Karpas-422 (cell line): ENCODE measurements around the gene EEIG1. TPM values are rescaled to one million over a fixed set of nuclear protein-coding genes. Genes with fewer than 3 reads are reported as not detected.

Experiments used
- DNase-seq: peaks from one replicate; pipeline ENCODE4 v3.0.0-alpha.2; 2015
- H2AFZ ChIP-seq: fragments of 200-600 bp; sonication (generic); 2 replicates; pipeline ENCODE4 v1.6.1; 2014; ENCODE audit warnings: antibody characterized with exemption, low read length, mixed read lengths
- H3K27ac ChIP-seq: fragments of 200-600 bp; sonication (generic); 2 replicates; pipeline ENCODE4 v1.5.1; 2014; ENCODE audit warnings: mild to moderate bottlenecking, low read length, moderate library complexity
- H3K27me3 ChIP-seq: fragments of 200-600 bp; sonication (generic); 2 replicates; pipeline ENCODE4 v1.6.1; 2014; ENCODE audit warnings: low read length, mixed read lengths
- H3K36me3 ChIP-seq: fragments of 200-600 bp; sonication (generic); 2 replicates; pipeline ENCODE4 v1.6.1; 2014; ENCODE audit warnings: low read length, mixed read lengths; ENCODE audit not compliant: insufficient read depth
- H3K4me1 ChIP-seq: fragments of 200-600 bp; sonication (generic); 2 replicates; pipeline ENCODE4 v1.6.1; 2014; ENCODE audit warnings: mild to moderate bottlenecking, low read length, mixed read lengths
- H3K4me2 ChIP-seq: fragments of 200-600 bp; sonication (generic); 2 replicates; pipeline ENCODE4 v1.6.1; 2014; ENCODE audit warnings: low read length, low read depth, mild to moderate bottlenecking; ENCODE audit not compliant: poor library complexity, severe bottlenecking
- H3K4me3 ChIP-seq: fragments of 200-600 bp; sonication (generic); 2 replicates; pipeline ENCODE4 v1.5.1; 2014; ENCODE audit warnings: mild to moderate bottlenecking, antibody characterized with exemption, low read length, mixed read lengths
- H3K79me2 ChIP-seq: fragments of 200-600 bp; sonication (generic); 2 replicates; pipeline ENCODE4 v1.6.1; 2014; ENCODE audit warnings: mild to moderate bottlenecking, low read length, mixed read lengths
- H3K9ac ChIP-seq: fragments of 200-600 bp; sonication (generic); 2 replicates; pipeline ENCODE4 v1.6.0; 2014; ENCODE audit warnings: low read length
- H3K9me2 ChIP-seq: fragments of 200-600 bp; sonication (generic), shearing (Covaris generic); replicated peaks from 2 replicates; pipeline ENCODE4 v1.6.0; 2014; ENCODE audit warnings: mild to moderate bottlenecking, low read length, moderate library complexity; ENCODE audit not compliant: insufficient read depth
- H3K9me3 ChIP-seq: fragments of 300-700, 200-600 bp; sonication (generic); 2 replicates; pipeline ENCODE4 v1.6.1; 2014; ENCODE audit warnings: low read length, mixed read lengths
- H4K20me1 ChIP-seq: fragments of 200-600 bp; sonication (generic); 2 replicates; pipeline ENCODE4 v1.6.1; 2014; ENCODE audit warnings: mild to moderate bottlenecking, antibody characterized with exemption, low read length, low read depth; ENCODE audit not compliant: insufficient read depth
- total RNA-seq: library from RNA; depleted of rRNA; stranded (reverse); fragments of >200 nt; shearing (Covaris generic); gene quantifications from 2 replicates; pipeline ENCODE4 v1.2.3, GENCODE V29; 2014; ENCODE audit warnings: low replicate concordance

The EEIG1 gene
- total RNA-seq, 1 experiment from 2014 or later: 6.9 TPM

DNA sequence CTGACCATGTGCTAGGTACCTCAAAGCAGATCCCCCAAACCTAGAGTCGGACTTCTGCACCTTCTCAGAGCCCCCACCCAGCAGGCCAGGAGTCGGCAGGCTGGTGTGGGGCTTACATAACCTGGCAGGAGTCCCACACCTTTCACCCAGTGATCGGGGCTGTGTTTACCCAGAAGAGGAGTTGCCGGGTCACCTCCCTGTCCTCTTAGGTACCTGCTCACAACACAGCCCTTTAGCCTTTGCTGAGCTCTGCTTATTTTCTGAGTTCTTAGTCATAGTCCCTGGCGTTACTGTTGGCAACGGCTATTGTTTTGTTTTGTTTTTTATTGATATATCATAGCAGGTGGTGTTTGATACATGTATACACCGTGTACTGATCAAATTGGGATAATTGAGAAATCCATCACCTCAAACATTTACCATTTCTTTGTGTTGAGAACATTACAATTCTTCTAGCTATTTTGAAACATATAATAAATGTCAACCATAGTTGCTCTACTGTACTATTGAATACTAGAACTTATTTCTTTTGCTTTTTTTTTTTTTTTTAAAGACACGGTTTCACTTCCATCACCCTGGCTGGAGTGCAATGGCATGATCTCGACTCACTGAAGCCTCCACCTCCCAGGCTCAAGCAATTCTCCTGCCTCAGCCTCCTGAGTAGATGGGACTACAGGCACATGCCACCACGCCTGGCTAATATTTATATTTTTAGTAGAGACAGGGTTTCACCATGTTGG is 10.4 kb upstream of the EEIG1 start:
- no peaks in the 10 kb centered on the region for H4K20me1 ChIP-seq
- no peaks in the 10 kb centered on the region for H3K9me3 ChIP-seq
- H3K9me2 ChIP-seq: no peaks in the 10 kb centered on the region
- H3K4me3 ChIP-seq: no peak overlapping the region
- H3K27me3 ChIP-seq: no peaks in the 10 kb centered on the region
- no peak overlapping the region for H3K9ac ChIP-seq
- DNase-seq: peak; percentile 42
- no peaks in the 10 kb centered on the region for H3K79me2 ChIP-seq
- H3K4me1 ChIP-seq: no peaks in the 10 kb centered on the region
- no peaks in the 10 kb centered on the region for H3K36me3 ChIP-seq
- H3K27ac ChIP-seq: no peak overlapping the region
- no peak overlapping the region for H2AFZ ChIP-seq
- no peak overlapping the region for H3K4me2 ChIP-seq

DNA sequence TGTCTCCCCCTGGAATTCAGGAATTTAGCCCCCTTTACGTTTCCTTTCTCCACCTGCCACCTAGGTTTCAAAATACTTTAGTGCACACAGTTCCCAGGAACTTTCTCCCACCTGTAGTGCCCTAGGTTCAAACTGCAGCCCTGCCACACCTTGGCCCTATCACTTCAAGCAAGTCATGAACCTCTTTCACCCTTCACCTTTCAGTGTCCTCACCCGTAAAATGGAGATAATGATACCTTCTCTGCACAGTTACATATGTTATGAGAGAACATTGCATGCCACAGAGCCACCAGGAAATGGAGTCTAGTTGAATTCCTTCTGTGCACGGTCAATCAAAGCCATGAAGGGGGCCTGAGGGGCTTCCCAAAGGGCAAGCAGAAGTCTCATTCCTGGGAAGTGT is 9.8 kb upstream of the EEIG1 start:
- Histone ChIP-seq H3K36me3 (no peaks in the 10 kb centered on the region), H3K27ac (no peak overlapping the region), H4K20me1 (no peaks in the 10 kb centered on the region), H3K4me3 (no peak overlapping the region), H3K4me1 (no peaks in the 10 kb centered on the region), H2AFZ (no peak overlapping the region), H3K79me2 (no peaks in the 10 kb centered on the region), H3K9me3 (no peaks in the 10 kb centered on the region), H3K9ac (no peak overlapping the region), H3K27me3 (no peaks in the 10 kb centered on the region), H3K9me2 (no peaks in the 10 kb centered on the region), H3K4me2 (no peak overlapping the region)
- peak; percentile 37 for DNase-seq

DNA sequence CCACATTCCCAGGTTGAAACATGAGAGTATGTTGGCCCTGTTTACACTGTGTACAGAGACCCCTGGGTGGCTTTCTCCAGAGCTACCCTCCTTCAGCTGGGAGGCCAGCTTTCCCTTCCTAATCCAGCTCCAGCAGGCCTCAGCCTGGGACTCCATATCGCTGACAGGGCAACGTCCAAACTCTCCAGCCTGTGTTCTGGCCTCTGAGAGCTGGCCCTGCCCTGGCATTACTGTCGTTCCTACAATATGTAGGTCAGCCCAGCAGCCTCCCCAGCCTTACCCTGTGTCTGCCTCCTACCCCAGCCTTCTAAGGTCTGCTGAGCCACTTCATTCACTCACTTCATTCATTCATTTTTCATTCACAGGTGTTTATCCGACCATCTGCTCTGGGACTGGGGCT is 8.3 kb upstream of the EEIG1 start:
- no peak for DNase-seq
- no peaks in the 10 kb centered on the region for H4K20me1 ChIP-seq
- no peaks in the 10 kb centered on the region for H3K79me2 ChIP-seq
- H3K36me3 ChIP-seq: no peaks in the 10 kb centered on the region
- no peak overlapping the region for H3K4me3 ChIP-seq
- H3K9me2 ChIP-seq: no peaks in the 10 kb centered on the region
- H3K9me3 ChIP-seq: no peaks in the 10 kb centered on the region
- no peak overlapping the region for H3K9ac ChIP-seq
- H3K4me2 ChIP-seq: no peak overlapping the region
- peaks cover 7% of the 10 kb centered on the region for H3K4me1 ChIP-seq
- no peak overlapping the region for H3K27ac ChIP-seq
- H3K27me3 ChIP-seq: no peaks in the 10 kb centered on the region
- no peak overlapping the region for H2AFZ ChIP-seq

DNA sequence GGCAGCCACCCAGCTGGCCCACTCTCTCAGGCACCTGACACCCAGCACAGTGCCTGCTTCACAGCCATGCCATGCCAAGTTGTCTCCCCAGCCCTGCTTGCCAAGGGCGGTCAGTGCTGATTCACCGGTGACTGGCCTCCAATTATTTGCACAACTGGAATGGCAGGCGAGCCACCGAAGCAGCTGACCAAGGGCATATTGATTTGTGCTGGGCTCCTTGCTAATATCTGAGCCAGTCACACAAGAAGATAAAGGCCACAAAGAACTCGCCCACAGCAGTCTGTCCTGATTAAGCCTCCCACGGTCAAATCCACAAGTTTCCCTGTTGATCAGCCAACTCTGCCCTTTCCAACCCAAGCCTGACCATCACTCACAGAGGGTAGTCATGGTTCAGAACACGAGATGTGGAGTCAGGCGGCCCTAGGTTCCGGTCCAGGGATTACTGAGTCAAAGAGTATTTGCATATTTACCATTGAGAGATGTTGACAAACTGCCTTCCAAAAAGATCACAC is 6.4 kb upstream of the EEIG1 start:
- H3K4me2 ChIP-seq: no peak overlapping the region
- no peaks in the 10 kb centered on the region for H4K20me1 ChIP-seq
- H3K36me3 ChIP-seq: no peaks in the 10 kb centered on the region
- H3K4me3 ChIP-seq: no peak overlapping the region
- no peaks in the 10 kb centered on the region for H3K27me3 ChIP-seq
- no peak overlapping the region for H3K27ac ChIP-seq
- H3K4me1 ChIP-seq: peaks cover 19% of the 10 kb centered on the region
- no peak overlapping the region for H2AFZ ChIP-seq
- H3K9me3 ChIP-seq: no peaks in the 10 kb centered on the region
- DNase-seq: no peak
- no peaks in the 10 kb centered on the region for H3K79me2 ChIP-seq
- H3K9me2 ChIP-seq: no peaks in the 10 kb centered on the region
- H3K9ac ChIP-seq: no peak overlapping the region

DNA sequence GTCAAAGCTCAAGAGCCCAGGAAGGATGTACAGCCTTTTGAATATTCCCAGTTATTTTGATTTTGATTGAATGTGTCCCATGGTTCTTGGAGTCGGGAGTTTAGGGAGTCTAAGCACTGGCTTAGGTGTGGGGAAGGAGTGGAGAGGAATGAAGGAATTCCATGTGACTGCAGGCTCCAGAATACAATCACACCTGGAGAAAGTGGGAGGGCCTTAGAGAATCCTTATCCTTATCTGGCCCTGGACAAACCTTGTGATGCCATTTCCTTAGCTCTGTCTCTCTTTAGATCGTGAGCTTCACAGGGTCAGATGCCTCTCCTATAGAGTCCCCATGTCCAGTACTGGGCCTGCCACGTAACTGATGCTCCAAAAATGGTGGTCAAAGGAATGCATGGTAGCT is 4.2 kb upstream of the EEIG1 start:
- no peaks in the 10 kb centered on the region for H3K9me3 ChIP-seq
- no peaks in the 10 kb centered on the region for H3K27me3 ChIP-seq
- no peak overlapping the region for H3K4me2 ChIP-seq
- H3K4me1 ChIP-seq: peaks cover 29% of the 10 kb centered on the region
- peaks cover 1% of the 10 kb centered on the region; the same call in 1 of the 2 replicates for H4K20me1 ChIP-seq
- H3K4me3 ChIP-seq: no peak overlapping the region
- H2AFZ ChIP-seq: no peak overlapping the region
- H3K79me2 ChIP-seq: no peaks in the 10 kb centered on the region
- no peaks in the 10 kb centered on the region for H3K9me2 ChIP-seq
- H3K9ac ChIP-seq: no peak overlapping the region
- no peak for DNase-seq
- H3K27ac ChIP-seq: no peak overlapping the region
- no peaks in the 10 kb centered on the region for H3K36me3 ChIP-seq

DNA sequence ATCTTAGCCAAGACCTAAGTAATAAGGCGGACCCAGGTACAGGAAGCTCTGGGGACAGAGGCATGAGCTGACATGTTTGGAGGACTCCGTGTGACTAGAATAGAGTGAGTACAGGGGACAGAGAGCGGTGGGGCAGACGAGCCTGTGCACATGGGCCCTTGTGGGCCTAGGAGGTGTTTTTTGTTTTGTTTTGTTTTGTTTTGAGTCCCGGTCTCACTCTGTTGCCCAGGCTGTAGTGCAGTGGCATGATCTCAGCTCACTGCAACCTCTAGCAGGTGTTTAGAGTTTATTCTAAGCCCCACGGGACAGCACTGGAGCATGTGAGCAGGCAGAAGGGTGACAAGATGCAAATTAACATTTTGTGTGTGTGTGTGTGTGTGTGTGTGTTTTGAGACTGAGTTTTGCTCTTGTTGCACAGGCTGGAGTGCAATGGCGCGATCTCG is 3.1 kb upstream of the EEIG1 start:
- peak; percentile 74 for DNase-seq
- Histone ChIP-seq H3K79me2 (no peaks in the 10 kb centered on the region), H3K9me3 (no peaks in the 10 kb centered on the region), H3K4me1 (peaks cover 40% of the 10 kb centered on the region), H3K9me2 (no peaks in the 10 kb centered on the region), H3K36me3 (no peaks in the 10 kb centered on the region), H3K27ac (no peak overlapping the region), H3K4me2 (peak overlapping the region; percentile 27), H2AFZ (no peak overlapping the region), H3K27me3 (no peaks in the 10 kb centered on the region), H4K20me1 (peaks cover 4% of the 10 kb centered on the region; the same call in 1 of the 2 replicates), H3K4me3 (no peak overlapping the region), H3K9ac (no peak overlapping the region)

DNA sequence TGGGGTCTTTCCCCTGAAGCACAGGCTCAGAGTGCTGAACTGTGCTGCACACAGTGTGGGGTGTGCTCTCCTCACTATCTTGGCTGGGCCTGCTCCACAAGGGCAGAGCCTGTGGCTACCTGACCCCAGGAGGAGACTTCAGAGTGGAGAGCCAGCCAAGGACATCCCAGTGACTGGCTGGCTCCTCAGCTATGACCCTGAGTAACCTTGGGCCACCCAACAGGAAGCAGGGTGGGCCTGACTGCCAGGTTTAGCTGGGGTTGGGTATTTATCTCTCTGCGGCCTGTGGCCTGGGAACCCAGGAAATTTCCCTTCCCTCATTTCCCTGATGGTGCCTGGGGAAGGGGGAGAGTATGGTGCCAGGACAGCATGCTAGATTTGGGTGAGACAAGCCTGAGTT is 2.1 kb upstream of the EEIG1 start:
- H3K4me3 ChIP-seq: no peak overlapping the region
- H3K9me3 ChIP-seq: no peaks in the 10 kb centered on the region
- no peaks in the 10 kb centered on the region for H3K36me3 ChIP-seq
- peaks cover 8% of the 10 kb centered on the region; the same call in 1 of the 2 replicates for H4K20me1 ChIP-seq
- H3K27me3 ChIP-seq: no peaks in the 10 kb centered on the region
- no peaks in the 10 kb centered on the region for H3K79me2 ChIP-seq
- no peak overlapping the region for H3K9ac ChIP-seq
- no peak for DNase-seq
- no peak overlapping the region for H3K4me2 ChIP-seq
- H2AFZ ChIP-seq: no peak overlapping the region
- no peak overlapping the region for H3K27ac ChIP-seq
- H3K4me1 ChIP-seq: peaks cover 50% of the 10 kb centered on the region
- no peaks in the 10 kb centered on the region for H3K9me2 ChIP-seq

DNA sequence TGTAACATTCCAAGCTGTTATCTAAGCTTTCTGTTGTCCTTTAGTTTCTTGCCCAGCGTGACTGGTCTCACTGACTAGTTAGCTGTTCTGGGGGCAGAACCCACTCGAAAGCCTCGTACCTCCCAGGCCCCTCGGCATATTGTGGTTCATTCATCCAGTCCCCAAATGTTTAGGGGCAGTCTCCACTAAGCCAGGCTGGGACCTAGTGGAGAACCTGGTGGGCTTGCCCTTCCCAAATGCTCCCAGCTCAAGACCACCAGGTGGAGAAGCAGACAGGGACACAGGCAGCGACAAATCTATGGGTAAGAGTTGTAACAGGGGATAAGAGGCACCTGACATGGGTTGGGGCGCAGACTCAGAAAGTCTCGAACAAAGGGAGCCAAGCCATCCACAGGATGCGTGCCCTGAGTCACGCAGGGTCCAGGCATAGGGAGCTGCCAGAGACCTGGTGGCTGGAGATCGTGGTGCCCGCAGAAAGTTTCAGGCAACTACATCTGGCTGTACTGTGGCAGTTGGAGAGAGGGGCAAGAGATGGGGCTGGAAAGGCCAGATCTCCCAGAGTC is 851 bp upstream of the EEIG1 start:
- H3K4me1 ChIP-seq: peaks cover 59% of the 10 kb centered on the region

More for the DNA sequence above, 851 bp upstream of the EEIG1 start:
- Histone ChIP-seq H3K27me3 (no peaks in the 10 kb centered on the region), H3K79me2 (no peaks in the 10 kb centered on the region), H3K9me2 (no peaks in the 10 kb centered on the region), H3K27ac (no peak overlapping the region), H4K20me1 (peaks cover 19% of the 10 kb centered on the region; the same call in 1 of the 2 replicates), H3K4me2 (peak overlapping the region; percentile 80), H3K9me3 (no peaks in the 10 kb centered on the region), H2AFZ (peak overlapping the region; percentile 98), H3K9ac (peak overlapping the region; percentile 77), H3K4me3 (peak overlapping the region; percentile 72), H3K36me3 (no peaks in the 10 kb centered on the region)
- no peak for DNase-seq
